Heart right ventricle (tissue), 16 donors: ENCODE results near the gene ADAR. TPM values are rescaled to one million over a fixed set of nuclear protein-coding genes. Genes with fewer than 3 reads are reported as not detected.
A peak's percentile ranks its signal among the peaks of the same experiment; 100 is the strongest.

Source experiments
- ATAC-seq, 8 donors: fragments of 200-7000 bp; cut with Tn5 transposase; one replicate each; pipeline ENCODE4 v1.9.1; 2020; ENCODE audit warnings: mild to moderate bottlenecking in 8 of 8, moderate library complexity in 8 of 8, moderate number of reproducible peaks in 1 of 8
- DNase-seq, 2 donors: peaks; one replicate each; pipeline ENCODE4 v3.0.0-alpha.2; 2020
- H3K27ac ChIP-seq, 10 donors: fragments of 200-600 bp; sonication (generic) in 2 of 10; one replicate each; pipeline versions ENCODE4 v1.5.0 to v1.8.0; 2020 to 2022; ENCODE audit warnings: mild to moderate bottlenecking in 3 of 10
- H3K27me3 ChIP-seq, 7 donors: fragments of 200-600 bp; one replicate each; pipeline ENCODE4 v1.8.0; 2021 to 2022; ENCODE audit warnings: mild to moderate bottlenecking in 2 of 7
- H3K36me3 ChIP-seq, 9 donors: fragments of 200-600 bp; sonication (generic) in 1 of 9; one replicate each; pipeline versions ENCODE4 v1.5.0 to v1.8.0; 2020 to 2022; ENCODE audit warnings: mild to moderate bottlenecking in 2 of 9
- H3K4me1 ChIP-seq, 9 donors: fragments of 200-600 bp; sonication (generic) in 1 of 9; one replicate each; pipeline versions ENCODE4 v1.5.0 to v1.8.0; 2020 to 2022; ENCODE audit warnings: mild to moderate bottlenecking in 4 of 9
- H3K4me3 ChIP-seq, 10 donors: fragments of 200-600 bp; sonication (generic) in 2 of 10; one replicate each; pipeline versions ENCODE4 v1.5.0 to v1.8.0; 2020 to 2022; ENCODE audit warnings: mild to moderate bottlenecking in 7 of 10, moderate library complexity in 2 of 10
- H3K9me3 ChIP-seq, 11 donors: fragments of 200-600 bp in 10 of 11; sonication (generic) in 2 of 11; one replicate each; pipeline versions ENCODE4 v1.5.0 to v1.8.0; 2013 to 2022; ENCODE audit warnings: mild to moderate bottlenecking in 2 of 11, control low read depth in 1 of 11, moderate library complexity in 1 of 11
- WGBS, 2 donors: extraction: QIAGEN DNeasy Blood & Tissue Kit; methylation state at CpG; one replicate each; pipeline ENCODE4 v1.1.7; 2013; ENCODE audit warnings: inconsistent platforms in 1 of 2; 5-methylcytosine and 5-hydroxymethylcytosine counted together
- intact Hi-C, 10 donors: fragments of 100-400 bp; cut with DNase I; formaldehyde crosslinking; loops; one replicate each; pipeline versions ENCODE4 v1.11.1 to v1.14.2; 2022
- polyA plus RNA-seq, 2 donors: library from polyadenylated mRNA; stranded (reverse); fragments of 200-250 nt; gene quantifications; one replicate each; pipeline ENCODE4 v1.2.3, GENCODE V29; 2013
- total RNA-seq, 10 donors: library from RNA; stranded (reverse); fragmentation: NEBNext Ultra II Directional in 3 of 10; extraction: Animal tissue kit (Norgen Biotek cat#: 25700) in 3 of 10; gene quantifications; one replicate each; pipeline versions ENCODE4 v1.2.1 to v1.2.4, GENCODE V29; 2021 to 2023
- TF ChIP-seq, protein P1 (sequence below), 9 donors: fragments of 200-600 bp; sonication (generic) in 2 of 9; IDR thresholded peaks; one replicate each; pipeline versions ENCODE4 v1.5.0 to v1.8.0; 2021 to 2022; ENCODE audit warnings: antibody characterized with exemption in 9 of 9, mild to moderate bottlenecking in 5 of 9, moderate library complexity in 1 of 9
- donor health status: Arrhythmogenic right ventricular cardiomyopathy.
- donor health status: ischemic (EF 13 %, LVEDD 7.1; RV severe dilation, severe dysfunction).
- donor health status: healthy with polysubstance abuse.
- donor health status: DM: no; HTN: yes; CAD: no.
- donor health status: DM: no; HTN: no; CAD: no.
- donor health status: ischemic (EF 25% LVEDD 6.9; RV normal size, moderate dysfunction).
- donor health status: ischemic (EF 25% LVEDD 5.7; RV mildly dilated, moderate dysfunction).
- donor health status: healthy.
- donor health status: DM: yes; HTN: yes; CAD: no.
- donor health status: Ischemic cardiomyopathy.
- donor health status: ischemic (EF 35%, LVEDD 5.7; RV mildly dilated, moderate dysfunction).
- donor health status: nonischemic (EF 11% LVEDD 7.7; RV severe dilation, severe dysfunction).
- donor health status: DM: yes; HTN: yes; CAD: no.
- donor health status: PGD.
- donor health status: ischemic (EF 29% LVEDD 5.4; RV normal size, mild dysfunction).
- donor health status: nonischemic (EF 23%, LVEDD 6.1; RV moderate dilation, normal function).

Gene ADAR
- total and polyA plus RNA-seq, 12 donors = 15.4 to 103 (median 52.1) TPM

GRCh38 chr1:154568157-154568815 is 39.7 kb downstream of the ADAR start:
- ATAC-seq (peak in 2 of 8 donors; percentile 9 to 23), DNase-seq (no peak)
- Histone ChIP-seq H3K9me3 (no peaks in the 10 kb centered on the region), H3K27me3 (peaks cover 0 to 29% (median 11%) of the 10 kb centered on the region in 7 donors), H3K36me3 (no peaks in the 10 kb centered on the region), H3K4me3 (peak overlapping the region in 5 of 10 donors; percentile 13 to 34 (median 24)), H3K4me1 (peaks cover 3 to 14% (median 9%) of the 10 kb centered on the region in 9 donors), H3K27ac (no peak overlapping the region)
- intact Hi-C loops = loop anchor here in 8 of 10 donors (5.0 to 10.0 kb wide), 7 partner anchors 34 to 367 kb away; partner anchors contain the start of genes ADAR (in 1 of the 8) and PMVK (in 1 of the 8)
- TF ChIP-seq, protein P1, sequence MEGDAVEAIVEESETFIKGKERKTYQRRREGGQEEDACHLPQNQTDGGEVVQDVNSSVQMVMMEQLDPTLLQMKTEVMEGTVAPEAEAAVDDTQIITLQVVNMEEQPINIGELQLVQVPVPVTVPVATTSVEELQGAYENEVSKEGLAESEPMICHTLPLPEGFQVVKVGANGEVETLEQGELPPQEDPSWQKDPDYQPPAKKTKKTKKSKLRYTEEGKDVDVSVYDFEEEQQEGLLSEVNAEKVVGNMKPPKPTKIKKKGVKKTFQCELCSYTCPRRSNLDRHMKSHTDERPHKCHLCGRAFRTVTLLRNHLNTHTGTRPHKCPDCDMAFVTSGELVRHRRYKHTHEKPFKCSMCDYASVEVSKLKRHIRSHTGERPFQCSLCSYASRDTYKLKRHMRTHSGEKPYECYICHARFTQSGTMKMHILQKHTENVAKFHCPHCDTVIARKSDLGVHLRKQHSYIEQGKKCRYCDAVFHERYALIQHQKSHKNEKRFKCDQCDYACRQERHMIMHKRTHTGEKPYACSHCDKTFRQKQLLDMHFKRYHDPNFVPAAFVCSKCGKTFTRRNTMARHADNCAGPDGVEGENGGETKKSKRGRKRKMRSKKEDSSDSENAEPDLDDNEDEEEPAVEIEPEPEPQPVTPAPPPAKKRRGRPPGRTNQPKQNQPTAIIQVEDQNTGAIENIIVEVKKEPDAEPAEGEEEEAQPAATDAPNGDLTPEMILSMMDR (IDR thresholded peaks at IDR 0.05) = no peak
- whole genome bisulfite sequencing, 2 donors = 33 to 40% methylated on average over 17 of the region's 17 CpGs

- H3K27ac ChIP-seq = no peak within 1 kb of the TSS
- peak; percentile 92 to 98 (median 94) for ATAC-seq
- peaks cover 0 to 29% (median 11%) of the 10 kb centered on the region in 7 donors for H3K27me3 ChIP-seq
- peaks cover 3 to 14% (median 9%) of the 10 kb centered on the region in 9 donors for H3K4me1 ChIP-seq
- TF ChIP-seq, protein P1 (IDR thresholded peaks at IDR 0.05) = no peak
- no peaks in the 10 kb centered on the region for H3K36me3 ChIP-seq
- H3K9me3 ChIP-seq = no peaks in the 10 kb centered on the region
- peak; percentile 56 to 73 for DNase-seq
- peak within 1 kb of the TSS in 5 of 10 donors; percentile 13 to 34 (median 24) for H3K4me3 ChIP-seq
- WGBS, 2 donors = 2 to 4% methylated on average over 53 of the region's 53 CpGs
- intact Hi-C loops = loop anchor here in 8 of 10 donors (5.0 to 10.0 kb wide), 7 partner anchors 35 to 367 kb away; partner anchors contain the start of genes ADAR (in 1 of the 8) and PMVK (in 1 of the 8)
Measured at GRCh38 chr1:154567386-154568156, 40.4 kb downstream of the ADAR start, which contains the start of gene CHRNB2. Gene CHRNB2, plus strand, starts transcription at chr1:154567778. Its CDS starts 267 bp downstream, at chr1:154568045.

- Histone ChIP-seq H3K36me3 (no peaks in the 10 kb centered on the region), H3K4me1 (peaks cover 3 to 14% (median 9%) of the 10 kb centered on the region in 9 donors), H3K27me3 (peaks cover 0 to 29% (median 11%) of the 10 kb centered on the region in 7 donors), H3K9me3 (no peaks in the 10 kb centered on the region), H3K27ac (no peak overlapping the region), H3K4me3 (no peak overlapping the region)
- no peak for ATAC-seq
- intact Hi-C loops = loop anchor here in 8 of 10 donors (5.0 to 10.0 kb wide), 7 partner anchors 36 to 369 kb away; partner anchors contain the start of genes ADAR (in 1 of the 8) and PMVK (in 1 of the 8)
- 82 to 86% methylated on average over 6 of the region's 6 CpGs for WGBS, 2 donors
- TF ChIP-seq, protein P1 (IDR thresholded peaks at IDR 0.05) = no peak
- no peak for DNase-seq
Measured at GRCh38 chr1:154565876-154566275, 42.1 kb downstream of the ADAR start.
